ENCODE measurements around the gene GPR45.
"Not testable (repeated sequence)": the region's sequence is repeated elsewhere in the genome, so short reads cannot be mapped to it uniquely, and the experiment has no call there.

Gene GPR45, protein sequence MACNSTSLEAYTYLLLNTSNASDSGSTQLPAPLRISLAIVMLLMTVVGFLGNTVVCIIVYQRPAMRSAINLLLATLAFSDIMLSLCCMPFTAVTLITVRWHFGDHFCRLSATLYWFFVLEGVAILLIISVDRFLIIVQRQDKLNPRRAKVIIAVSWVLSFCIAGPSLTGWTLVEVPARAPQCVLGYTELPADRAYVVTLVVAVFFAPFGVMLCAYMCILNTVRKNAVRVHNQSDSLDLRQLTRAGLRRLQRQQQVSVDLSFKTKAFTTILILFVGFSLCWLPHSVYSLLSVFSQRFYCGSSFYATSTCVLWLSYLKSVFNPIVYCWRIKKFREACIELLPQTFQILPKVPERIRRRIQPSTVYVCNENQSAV

DNA sequence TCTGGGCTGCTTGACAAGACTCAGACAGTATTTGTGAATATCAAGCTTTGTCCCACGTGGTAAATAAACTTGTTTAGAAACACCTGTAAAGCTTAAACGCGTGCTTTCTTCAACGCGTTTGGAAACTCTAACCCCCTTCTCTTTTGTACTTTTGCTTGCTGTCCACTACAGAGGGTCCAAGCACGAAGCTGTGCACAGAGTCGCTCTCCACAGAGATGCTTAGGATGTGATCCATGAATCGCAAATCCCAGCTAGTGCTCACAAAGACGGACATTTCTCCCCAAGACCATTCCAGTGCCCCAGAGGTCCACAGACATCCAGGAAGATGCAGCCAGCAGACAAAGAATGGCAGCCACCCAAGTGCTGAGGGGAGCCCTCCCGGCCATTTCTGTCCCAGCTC lies at the start of gene GPR45:
GPR45 (plus strand) TSS at position 301 of the 400 bp plus-strand sequence. CDS start 116 bp downstream, outside the sequence.
- DNase-seq, result no peak

DNA sequence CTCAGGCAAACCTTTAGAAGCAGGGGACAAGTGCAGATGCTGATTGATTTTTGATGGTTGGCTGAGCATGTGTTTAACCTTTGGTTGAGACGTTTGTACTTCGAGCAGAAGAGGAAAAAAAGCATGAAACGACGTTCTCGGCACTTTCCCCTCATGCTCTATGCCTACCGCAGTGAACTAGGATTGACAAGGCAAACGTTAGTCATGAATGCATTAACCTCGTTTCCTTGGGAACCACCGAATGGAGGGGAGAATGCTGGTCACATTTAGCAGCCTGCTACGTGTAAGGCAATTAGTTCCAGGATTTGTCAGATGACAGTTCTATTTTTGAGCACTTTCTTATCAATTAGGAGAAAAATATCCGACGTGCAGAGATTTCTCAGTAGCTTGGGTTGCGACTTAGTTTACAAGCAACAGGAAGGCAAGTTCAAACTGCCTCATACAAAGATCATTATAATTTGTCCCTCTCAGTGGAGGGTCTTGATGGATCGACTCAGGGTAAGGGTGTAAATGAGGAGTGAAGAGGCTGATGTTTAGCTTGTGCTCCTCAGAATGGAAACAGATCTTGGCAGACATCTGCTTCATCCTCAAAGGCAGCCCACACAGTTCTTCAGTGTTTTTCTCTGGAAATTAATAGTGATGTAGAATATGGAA lies 47.4 kb upstream of the GPR45 start:
- DNase-seq, result no peak

DNA sequence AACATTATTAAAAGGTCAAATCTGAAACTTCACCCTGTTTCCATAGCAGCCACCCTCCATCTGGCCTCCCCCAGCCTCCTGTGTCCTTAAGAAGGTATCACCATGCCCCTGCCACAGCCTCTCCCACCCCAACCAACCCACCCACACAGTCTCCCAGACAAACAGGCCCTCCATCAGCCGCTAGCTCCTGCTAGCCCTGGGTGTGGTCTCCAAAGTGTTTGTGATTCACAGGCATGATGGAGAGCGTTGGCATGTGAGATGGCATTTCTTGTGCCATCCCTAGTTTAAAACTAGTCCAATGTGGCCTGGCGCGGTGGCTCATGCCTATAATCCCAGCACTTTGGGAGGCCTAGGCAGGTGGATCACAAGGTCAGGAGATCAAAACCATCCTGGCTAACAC lies 44.9 kb upstream of the GPR45 start:
- no peak for DNase-seq

DNA sequence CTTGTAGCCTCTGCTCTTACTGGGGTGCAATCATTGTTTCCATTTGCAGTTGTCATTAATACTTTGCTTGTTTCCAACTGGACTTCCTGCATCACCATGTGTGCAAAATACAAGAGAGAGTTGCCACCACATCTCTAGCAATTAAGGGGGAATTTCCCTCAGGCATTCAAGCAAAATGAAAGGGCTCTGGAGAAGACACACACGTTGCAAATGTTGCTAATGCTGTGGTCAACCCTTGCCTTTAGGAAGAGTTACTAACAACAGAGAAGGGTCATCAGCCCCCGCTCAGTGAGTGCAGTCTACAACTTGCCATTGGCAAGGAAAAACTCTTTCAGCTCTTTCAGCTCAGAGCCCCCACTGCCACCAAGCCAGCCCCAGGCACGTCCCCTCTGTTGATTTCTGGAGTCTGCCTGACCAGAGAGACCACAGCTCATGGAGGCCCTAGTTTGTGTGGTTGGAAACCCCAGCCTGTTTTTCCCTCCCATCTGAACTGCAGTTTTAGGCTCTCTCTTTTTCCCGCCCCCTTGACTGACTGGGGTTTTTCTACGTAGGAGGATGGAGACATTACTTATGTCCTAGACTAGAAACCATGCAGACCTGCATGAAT lies 25.9 kb upstream of the GPR45 start:
- no peak for DNase-seq

DNA sequence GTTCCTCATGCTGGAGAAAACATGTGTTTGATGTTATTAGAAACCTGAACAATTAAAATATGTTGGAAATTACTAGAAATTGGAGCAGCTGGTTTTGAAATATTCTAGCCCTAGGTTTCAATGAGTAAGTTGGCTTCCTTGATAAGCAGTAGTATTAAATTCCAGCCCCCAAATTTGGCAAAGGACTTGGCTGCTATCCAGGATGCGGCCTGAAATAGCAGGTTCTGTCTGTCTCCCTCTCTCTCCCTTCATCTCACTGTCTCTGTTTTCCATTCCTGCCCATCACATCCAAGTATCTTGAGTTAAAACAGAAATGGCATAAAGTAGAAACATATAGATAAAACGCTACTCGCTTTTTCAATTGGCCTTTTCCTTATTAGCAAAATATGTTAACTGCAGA lies 20.9 kb upstream of the GPR45 start:
- no peak for DNase-seq

DNA sequence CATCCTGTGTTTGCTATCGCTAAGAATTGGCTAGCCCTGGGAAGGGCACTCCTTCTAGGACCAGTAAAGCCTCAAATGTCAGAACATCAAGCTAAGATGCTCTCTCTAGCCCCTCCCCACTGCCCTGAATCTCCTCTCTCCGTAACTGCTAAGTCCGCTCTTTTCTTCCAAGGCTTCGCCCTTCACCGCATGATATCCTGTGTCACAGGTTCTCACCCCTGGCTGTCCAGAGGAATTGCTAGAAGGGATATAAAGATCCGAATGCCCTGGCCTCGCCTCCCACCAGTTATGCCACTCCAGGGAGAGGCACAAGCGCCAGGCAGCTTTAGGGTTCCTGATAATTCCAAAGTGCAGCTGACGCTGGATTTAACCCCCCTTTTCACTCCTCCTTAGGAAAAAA lies 17.1 kb upstream of the GPR45 start:
- no peak for DNase-seq

DNA sequence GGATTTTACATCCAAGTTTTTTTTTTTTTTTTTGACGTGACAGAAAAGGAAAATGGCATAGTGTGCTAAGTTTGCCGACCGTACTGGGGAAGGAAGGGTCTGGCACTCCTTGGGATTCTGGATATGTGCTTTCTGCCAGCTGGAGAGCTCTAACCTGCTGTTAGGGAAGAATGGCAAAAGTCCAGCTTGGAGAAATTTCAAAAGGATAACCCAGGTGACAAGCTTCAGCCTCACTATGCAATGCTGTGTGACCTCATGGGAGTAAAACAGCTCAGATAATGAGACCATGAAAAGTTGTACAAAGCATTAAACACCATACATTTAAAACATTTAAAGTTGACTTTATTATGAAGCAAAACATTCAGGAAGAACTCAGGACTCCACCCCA lies 10.3 kb upstream of the GPR45 start:
- no peak for DNase-seq

DNA sequence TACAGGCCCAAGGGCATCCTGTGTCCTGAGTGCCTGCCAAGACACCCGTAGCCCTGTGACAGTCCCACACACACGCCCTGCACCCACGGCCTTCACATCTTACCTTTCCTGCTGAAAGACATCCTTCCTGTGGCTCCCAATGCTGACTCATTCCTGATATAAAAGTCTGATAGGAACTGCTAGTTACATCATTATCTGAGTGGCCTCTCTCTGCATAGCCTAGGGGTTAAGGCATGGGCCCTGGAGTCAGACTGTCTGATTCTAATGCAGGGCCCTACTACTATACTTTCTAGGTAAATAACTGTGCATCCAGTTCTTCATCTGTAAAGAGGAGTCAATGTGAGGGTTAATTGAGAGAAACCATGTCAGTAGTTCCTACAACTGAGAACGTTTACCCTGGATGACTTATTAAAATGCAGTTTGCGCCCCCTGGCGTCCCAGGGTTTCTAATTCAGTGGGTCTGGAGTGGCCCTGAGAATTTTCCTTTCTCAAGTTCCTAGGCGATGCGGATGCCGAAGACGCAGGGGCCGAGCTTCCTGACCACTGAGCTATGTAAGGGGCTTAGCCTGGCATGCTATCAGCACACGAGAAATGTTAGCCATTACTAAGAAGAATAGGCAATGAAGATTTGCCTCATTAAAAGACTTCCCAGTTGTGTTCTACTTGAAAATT lies 6.0 kb upstream of the GPR45 start:
- peak; percentile 78 for DNase-seq

DNA sequence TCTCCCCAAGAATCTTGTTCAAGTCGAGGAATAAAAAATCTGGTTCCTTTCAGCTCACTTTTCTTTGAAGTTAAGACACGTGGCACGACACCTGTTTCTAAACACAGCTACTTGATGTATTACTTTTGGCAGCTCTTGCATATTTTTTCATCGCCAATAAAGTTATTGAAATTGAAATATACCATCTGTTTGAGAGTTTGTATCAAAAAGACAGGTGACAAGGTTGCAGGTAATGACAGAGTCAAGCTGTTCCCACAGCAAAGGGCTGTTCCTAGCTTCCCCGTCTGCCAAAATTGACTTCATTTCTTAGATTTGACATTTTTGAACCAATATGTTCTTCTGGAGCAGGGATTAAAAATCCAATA lies 5.5 kb upstream of the GPR45 start:
- DNase-seq, result no peak

DNA sequence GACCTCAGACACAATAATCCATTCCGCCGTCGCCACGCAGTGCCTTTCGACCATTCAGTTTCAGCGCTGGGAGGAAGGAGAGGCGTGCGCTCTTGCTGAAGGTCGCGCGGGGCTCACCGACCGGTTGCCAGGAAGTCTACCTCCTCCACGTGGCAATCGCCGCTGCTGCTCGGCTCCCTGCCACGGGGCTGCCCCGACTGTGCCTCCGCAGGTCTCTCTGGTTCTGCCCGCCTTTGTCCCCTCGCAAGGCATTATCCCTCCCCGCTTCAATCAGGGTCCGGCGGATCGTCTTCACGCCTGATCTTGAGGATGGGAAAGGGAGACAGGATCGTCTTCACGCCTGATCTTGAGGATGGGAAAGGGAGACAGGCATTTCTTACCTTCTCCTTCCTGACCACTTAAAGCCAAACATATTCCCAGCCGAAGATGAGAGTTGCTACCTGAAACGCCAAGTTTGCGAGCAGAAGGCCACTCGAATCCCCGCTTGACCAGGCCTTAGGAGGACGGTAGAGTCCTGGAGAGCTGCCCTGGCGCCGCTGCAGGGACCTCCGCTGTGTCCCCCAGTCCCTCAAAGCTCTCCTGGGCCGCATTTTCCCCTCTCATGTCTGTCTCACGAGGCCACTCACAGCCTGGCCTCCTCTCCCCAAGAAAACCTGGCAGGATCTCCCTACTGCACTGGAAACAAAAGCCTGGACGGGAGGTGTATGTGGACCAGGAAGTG lies 4.3 kb upstream of the GPR45 start:
- DNase-seq, result no peak

DNA sequence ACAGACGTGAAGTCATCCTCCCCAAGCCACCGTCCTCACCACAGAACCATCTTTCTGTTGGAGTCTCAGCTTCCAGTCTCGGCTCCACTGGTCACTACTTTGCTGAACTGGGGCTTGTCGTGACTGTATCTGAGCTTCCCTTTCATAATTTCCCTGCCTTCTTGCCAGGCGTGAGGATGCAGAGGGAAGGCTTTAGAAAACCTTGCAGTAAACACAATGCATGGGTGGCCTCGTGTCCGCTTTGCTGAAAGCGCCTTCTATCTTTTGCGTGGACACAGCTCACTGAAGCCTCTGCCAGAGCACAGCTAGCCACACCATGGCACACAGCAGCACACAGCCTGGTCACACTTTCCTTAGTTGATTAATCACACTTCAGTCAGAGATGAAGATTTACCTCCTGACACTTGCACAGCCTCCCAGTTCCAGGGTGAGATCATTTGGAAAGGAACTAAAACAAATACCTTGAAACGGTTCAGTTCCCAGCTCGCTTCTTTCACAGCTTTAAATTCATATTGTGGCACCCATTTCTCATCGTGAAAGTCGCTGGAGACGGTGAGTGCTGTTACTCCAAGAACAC lies 2.8 kb upstream of the GPR45 start:
- DNase-seq, result no peak

DNA sequence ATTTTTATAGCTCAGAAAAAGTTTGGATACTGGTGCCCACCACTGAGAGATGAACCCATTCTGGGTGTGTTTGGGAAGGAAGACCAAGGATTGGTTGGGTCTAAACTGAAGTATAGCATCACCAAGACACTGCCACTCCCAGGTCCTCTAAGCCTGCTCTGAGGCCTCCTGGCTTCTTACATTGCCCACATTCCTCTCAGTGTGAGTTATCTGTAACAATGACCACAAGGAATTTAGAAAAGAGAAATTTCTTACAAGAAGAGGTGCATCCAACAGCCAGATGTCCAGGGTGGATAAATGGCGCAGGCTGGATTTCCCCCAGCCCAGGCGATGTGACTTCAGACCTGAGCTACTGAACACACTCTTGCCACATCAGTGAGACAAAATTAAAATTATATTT lies 1.6 kb upstream of the GPR45 start:
- no peak for DNase-seq

DNA sequence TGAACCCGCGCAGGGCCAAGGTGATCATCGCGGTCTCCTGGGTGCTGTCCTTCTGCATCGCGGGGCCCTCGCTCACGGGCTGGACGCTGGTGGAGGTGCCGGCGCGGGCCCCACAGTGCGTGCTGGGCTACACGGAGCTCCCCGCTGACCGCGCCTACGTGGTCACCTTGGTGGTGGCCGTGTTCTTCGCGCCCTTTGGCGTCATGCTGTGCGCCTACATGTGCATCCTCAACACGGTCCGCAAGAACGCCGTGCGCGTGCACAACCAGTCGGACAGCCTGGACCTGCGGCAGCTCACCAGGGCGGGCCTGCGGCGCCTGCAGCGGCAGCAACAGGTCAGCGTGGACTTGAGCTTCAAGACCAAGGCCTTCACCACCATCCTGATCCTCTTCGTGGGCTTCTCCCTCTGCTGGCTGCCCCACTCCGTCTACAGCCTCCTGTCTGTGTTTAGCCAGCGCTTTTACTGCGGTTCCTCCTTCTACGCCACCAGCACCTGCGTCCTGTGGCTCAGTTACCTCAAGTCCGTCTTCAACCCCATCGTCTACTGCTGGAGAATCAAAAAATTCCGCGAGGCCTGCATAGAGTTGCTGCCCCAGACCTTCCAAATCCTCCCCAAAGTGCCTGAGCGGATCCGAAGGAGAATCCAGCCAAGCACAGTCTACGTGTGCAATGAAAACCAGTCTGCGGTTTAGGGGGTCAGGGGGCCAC lies 897 bp downstream of the GPR45 start:
- no peak for DNase-seq

DNA sequence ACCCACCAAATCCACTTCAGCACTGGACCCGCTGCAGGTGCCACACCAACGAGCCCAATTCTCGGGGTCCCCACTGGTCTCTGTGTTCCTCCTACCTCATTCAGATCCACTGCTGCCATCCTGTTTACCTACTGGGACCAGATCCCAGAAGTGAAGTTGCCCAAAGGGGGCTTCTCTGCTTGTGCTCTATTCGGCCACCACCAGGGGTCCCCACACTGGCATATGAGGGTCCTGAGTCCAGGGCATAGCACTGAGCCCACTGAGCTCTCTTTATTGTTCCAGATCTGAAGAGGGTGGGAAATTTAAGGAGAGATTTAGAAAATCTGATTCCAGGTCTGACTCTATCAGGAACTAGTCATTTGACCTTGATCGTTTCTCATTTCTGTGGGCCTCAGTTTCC lies 2.4 kb downstream of the GPR45 start:
- DNase-seq, result peak; percentile 12

DNA sequence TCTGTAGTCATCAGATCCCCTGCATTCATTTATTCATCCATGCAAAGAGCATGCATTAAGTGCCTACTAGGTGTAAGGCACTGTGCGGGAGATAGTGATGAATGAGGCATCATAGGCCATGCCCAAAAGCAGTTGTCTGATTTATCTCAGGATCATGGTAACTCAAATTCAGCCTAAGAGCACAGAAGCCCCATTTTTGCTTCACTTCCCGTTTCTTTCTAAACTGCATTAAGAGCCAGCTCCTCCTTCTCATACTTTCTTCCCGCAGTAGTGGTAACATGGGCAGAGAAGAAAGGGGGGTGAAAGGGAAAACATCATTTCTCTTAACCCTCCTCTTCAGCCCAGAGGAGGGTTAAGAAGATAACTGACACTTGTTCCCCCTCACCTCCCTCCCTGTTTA lies 2.9 kb downstream of the GPR45 start:
- DNase-seq, result no peak

DNA sequence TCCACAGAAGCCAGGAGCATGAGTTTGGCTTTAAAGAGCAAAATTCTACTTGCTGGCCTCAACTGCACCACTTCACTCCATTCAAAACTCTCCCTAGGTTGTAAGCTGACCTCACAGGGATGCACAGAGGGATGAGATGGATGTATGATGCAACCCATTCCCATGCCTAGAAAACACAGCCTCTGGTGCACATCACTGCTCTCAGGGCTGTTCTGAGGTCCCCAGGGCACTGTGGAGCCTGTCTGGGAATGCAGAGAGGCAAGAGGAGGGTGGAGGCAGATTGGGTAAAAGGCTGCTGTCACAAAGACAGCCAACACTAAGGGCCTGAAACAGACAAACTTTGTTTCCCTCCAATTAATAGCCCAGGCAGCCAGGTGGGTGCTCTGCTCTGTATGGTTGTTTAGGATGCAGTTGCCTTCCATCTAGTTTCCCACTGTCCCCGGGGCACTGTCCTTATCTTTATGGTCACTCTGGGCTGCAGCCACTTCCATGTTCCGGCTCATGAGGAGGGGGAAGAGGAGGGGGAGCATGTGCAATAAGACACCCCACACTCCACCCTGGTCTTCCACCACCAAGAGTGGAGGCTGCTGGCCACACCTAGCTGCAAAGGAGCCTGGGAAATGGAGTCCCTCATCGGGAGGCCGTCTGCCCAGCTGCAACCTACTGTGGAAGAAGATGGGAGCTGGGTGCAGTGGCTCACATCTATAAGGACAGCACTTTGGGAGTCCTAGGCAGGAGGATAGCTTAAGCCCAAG lies 7.0 kb downstream of the GPR45 start:
- DNase-seq, result no peak

DNA sequence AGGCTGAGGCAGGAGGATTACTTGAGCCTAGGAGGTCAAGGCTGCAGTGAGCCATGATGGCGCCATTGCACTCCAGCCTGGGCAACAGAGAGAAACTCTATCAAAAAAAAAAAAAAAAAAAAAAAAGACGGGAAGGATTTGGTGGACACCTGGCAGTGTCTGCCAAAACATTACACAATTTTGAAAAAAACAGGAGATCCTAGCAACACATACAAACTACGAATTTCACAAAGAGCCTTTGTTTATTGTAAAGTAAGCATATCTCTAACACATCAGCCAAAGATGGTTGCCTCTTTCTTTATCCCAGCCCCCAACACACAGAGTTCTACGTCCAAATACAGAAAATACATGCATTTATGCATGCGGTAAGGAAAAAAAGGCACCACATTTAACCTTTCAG lies 7.6 kb downstream of the GPR45 start:
- no peak for DNase-seq

DNA sequence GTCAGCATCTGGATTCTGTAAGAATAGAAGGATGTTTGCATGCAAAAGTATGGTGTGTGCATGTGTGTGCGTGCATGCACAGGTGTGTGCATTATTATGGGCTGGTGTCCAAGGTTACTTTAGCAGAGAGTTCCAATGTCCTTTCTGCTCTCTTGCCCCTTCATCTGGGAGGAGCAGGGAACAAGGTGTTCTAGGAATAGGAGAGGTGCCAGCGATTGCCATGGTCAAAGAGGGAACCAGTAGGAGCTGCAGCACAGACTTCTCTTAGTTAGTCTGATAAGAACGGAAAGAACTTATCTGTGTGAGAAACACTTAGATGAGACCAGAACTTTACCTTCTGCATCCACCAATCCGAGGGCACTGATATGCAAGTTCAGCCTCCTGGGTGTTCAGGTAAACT lies 8.3 kb downstream of the GPR45 start:
- no peak for DNase-seq

DNA sequence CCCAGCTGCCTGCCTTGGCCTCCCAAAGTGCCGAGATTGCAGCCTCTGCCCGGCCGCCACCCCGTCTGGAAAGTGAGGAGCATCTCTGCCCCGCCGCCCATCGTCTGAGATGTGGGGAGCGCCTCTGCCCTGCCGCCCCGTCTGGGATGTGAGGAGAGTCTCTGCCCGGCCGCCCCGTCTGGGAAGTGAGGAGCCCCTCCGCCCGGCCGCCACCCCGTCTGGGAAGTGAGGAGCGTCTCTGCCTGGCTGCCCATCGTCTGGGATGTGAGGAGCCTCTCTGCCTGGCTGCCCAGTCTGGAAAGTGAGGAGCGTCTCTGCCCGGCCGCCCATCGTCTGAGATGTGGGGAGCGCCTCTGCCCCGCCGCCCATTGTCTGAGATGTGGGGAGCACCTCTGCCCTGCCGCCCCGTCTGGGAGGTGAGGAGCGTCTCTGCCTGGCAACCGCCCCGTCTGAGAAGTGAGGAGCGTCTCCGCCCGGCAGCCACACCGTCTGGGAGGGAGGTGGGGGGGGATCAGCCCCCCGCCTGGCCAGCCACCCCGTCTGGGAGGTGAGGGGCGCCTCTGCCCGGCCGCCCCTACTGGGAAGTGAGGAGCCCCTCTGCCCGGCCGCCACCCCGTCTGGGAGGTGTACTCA lies 9.6 kb downstream of the GPR45 start:
- DNase-seq, result not testable (repeated sequence)

DNA sequence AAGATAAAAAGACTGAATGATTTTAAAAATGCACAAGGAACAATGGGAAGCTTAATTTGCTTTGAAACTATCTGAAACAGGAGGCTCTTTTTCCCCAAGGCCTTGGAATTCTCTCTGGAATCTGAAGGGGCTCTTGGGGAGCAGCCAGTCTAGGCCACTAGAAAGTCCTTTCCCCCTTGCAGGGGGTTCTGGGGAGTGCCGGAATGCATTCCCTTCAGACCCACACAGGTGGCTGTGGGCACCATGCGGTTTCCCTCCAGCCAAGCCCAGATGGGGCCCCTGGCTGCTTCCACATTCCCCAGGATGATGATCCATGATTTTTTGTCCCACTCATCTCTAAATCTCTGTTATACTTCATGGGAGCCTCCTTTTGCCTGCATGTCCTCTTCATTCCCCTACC lies 10.7 kb downstream of the GPR45 start:
- no peak for DNase-seq

Data from COR-L47 (cell line).